HepG2 (cell line): ENCODE data around the gene MCF2L. TPM values are rescaled to one million over a fixed set of nuclear protein-coding genes. Genes with fewer than 3 reads are reported as not detected.

Source experiments
- DMTF1 ChIP-seq: sonication (generic); formaldehyde crosslinking; IDR thresholded peaks from 2 replicates; pipeline ENCODE4 v1.4.0; 2020; ENCODE audit warnings: mild to moderate bottlenecking, missing genetic modification reagents
- ETV5 ChIP-seq: IDR thresholded peaks from 2 replicates; pipeline ENCODE4 v1.6.1; 2018; ENCODE audit warnings: missing biosample characterization, missing genetic modification reagents, inconsistent platforms, borderline replicate concordance
- HOXA3 ChIP-seq: sonication (generic); formaldehyde crosslinking; IDR thresholded peaks from 2 replicates; pipeline ENCODE4 v1.5.0; 2020; ENCODE audit warnings: missing genetic modification reagents
- JUN ChIP-seq: sonication (generic); formaldehyde crosslinking; IDR thresholded peaks from 2 replicates; pipeline ENCODE4 v1.4.0; 2020; ENCODE audit warnings: mild to moderate bottlenecking, missing genetic modification reagents
- MIER2 ChIP-seq: IDR thresholded peaks from 2 replicates; pipeline ENCODE4 v1.6.1; 2016; ENCODE audit warnings: missing biosample characterization, missing genetic modification reagents
- MIER3 ChIP-seq: IDR thresholded peaks from 2 replicates; pipeline ENCODE4 v1.6.1; 2016; ENCODE audit warnings: missing compliant biosample characterization, borderline replicate concordance
- MTA3 ChIP-seq: sonication (generic); formaldehyde crosslinking; IDR thresholded peaks from 2 replicates; pipeline ENCODE4 v1.4.0; 2020; ENCODE audit warnings: missing genetic modification reagents
- NBN ChIP-seq: fragments of 450-650 bp; conservative IDR thresholded peaks from 2 replicates; pipeline ENCODE4 v1.6.1; 2017
- NFE2L2 ChIP-seq: fragments of 150-350 bp; IDR thresholded peaks from 2 replicates; pipeline ENCODE4 v1.6.1; 2014; ENCODE audit warnings: low read length
- NR1H2 ChIP-seq: sonication (generic); formaldehyde crosslinking; IDR thresholded peaks from 2 replicates; pipeline ENCODE4 v1.8.1; 2022; ENCODE audit warnings: low read depth, missing genetic modification reagents, borderline replicate concordance
- NRL ChIP-seq: sonication (generic); formaldehyde crosslinking; IDR thresholded peaks from 2 replicates; pipeline ENCODE4 v1.5.0; 2020; ENCODE audit warnings: missing genetic modification reagents, mild to moderate bottlenecking, moderate library complexity, borderline replicate concordance
- PAX8 ChIP-seq: sonication (generic); formaldehyde crosslinking; IDR thresholded peaks from 2 replicates; pipeline ENCODE4 v1.8.0; 2022; ENCODE audit warnings: mild to moderate bottlenecking, missing genetic modification reagents, borderline replicate concordance
- PCBP2 ChIP-seq: fragments of 200-400 bp; formaldehyde crosslinking; optimal IDR thresholded peaks from 2 replicates; pipeline ENCODE3; 2018; ENCODE audit warnings: low read length, low read depth; ENCODE audit not compliant: poor library complexity, severe bottlenecking
- RBFOX2 ChIP-seq: fragments of 200-400 bp; formaldehyde crosslinking; IDR thresholded peaks from 2 replicates; pipeline ENCODE4 v1.6.1; 2017; ENCODE audit warnings: low read depth, mild to moderate bottlenecking, low read length
- TEAD3 ChIP-seq: optimal IDR thresholded peaks from 2 replicates; pipeline ENCODE3; 2016; ENCODE audit warnings: borderline replicate concordance
- ZBTB7B ChIP-seq: sonication (generic); formaldehyde crosslinking; IDR thresholded peaks from 2 replicates; pipeline ENCODE4 v1.4.0; 2020; ENCODE audit warnings: missing genetic modification reagents
- ZMAT3 ChIP-seq: sonication (generic); formaldehyde crosslinking; conservative IDR thresholded peaks from 2 replicates; pipeline ENCODE4 v1.7.0; 2021; ENCODE audit warnings: missing genetic modification reagents
- ZNF225 ChIP-seq: sonication (generic); formaldehyde crosslinking; IDR thresholded peaks from 2 replicates; pipeline ENCODE4 v1.4.0; 2020; ENCODE audit warnings: mild to moderate bottlenecking, missing genetic modification reagents
- ZNF343 ChIP-seq: sonication (generic); formaldehyde crosslinking; IDR thresholded peaks from 2 replicates; pipeline ENCODE4 v1.4.0; 2020; ENCODE audit warnings: mild to moderate bottlenecking, missing genetic modification reagents
- ZNF674 ChIP-seq: sonication (generic); formaldehyde crosslinking; IDR thresholded peaks from 2 replicates; pipeline ENCODE4 v1.5.0; 2020; ENCODE audit warnings: low read depth, mild to moderate bottlenecking, missing genetic modification reagents
- ZNF75D ChIP-seq: sonication (generic); formaldehyde crosslinking; IDR thresholded peaks from 2 replicates; pipeline ENCODE4 v1.8.1; 2023; ENCODE audit warnings: missing genetic modification reagents, mild to moderate bottlenecking, borderline replicate concordance
- ZNF891 ChIP-seq: sonication (generic); formaldehyde crosslinking; IDR thresholded peaks from 2 replicates; pipeline ENCODE4 v1.5.0; 2020; ENCODE audit warnings: mild to moderate bottlenecking, missing genetic modification reagents
- polyA plus RNA-seq, 8 experiments: library from polyadenylated mRNA; depleted of rRNA in 3 of 8; stranded (reverse) in 7 of 8; unstranded in 1 of 8; fragments of >200 nt; fragmentation: Illumina TruSeq in 4 of 8; extraction: Trizol in 4 of 8; gene quantifications; 2 replicates each; pipeline versions ENCODE4 v1.2.1 to v1.2.3, GENCODE V29; 2011 to 2016; ENCODE audit warnings: low read depth in 4 of 8, missing spikeins in 1 of 8, mixed read lengths in 1 of 8; ENCODE audit not compliant: insufficient read depth in 1 of 8
- total RNA-seq, 5 experiments: library from RNA; depleted of rRNA; stranded (reverse); fragments of >200 nt; fragmentation: Illumina TruSeq; extraction: Trizol; gene quantifications; 2 replicates each; pipeline ENCODE4 v1.2.3, GENCODE V29; 2016; ENCODE audit warnings: low read depth in 1 of 5
- TF ChIP-seq, protein P1 (sequence below): sonication (generic); formaldehyde crosslinking; IDR thresholded peaks from 2 replicates; pipeline ENCODE4 v1.8.0; 2022; ENCODE audit warnings: mild to moderate bottlenecking, missing genetic modification reagents; ENCODE audit not compliant: insufficient replicate concordance
- TF ChIP-seq, protein P2 (sequence below): IDR thresholded peaks from 2 replicates; pipeline ENCODE4 v1.6.1; 2012; ENCODE audit warnings: low read depth, low read length, improper control_type of control experiment

Gene MCF2L
- total and polyA plus RNA-seq, 2 of the 13 experiments (the other 11 are each of a cell fraction or from before 2014, with no cell fraction given), result 19.4 to 28.4 TPM

- no peak for TF ChIP-seq DMTF1
- TF ChIP-seq MIER3, result peak; percentile 83; the same call in 1 of the 2 replicates
- TF ChIP-seq HOXA3 (CRISPR knock-in tag), result peak; percentile 94
- peak; percentile 83 for TF ChIP-seq JUN
- TF ChIP-seq NRL (CRISPR knock-in tag), result no peak
- TF ChIP-seq NBN, result no peak
- TF ChIP-seq ETV5 (CRISPR knock-in tag), result peak; percentile 100
- TF ChIP-seq ZNF225 (CRISPR knock-in tag), result no peak
- TF ChIP-seq TEAD3, result peak; percentile 72
- peak; percentile 85 for TF ChIP-seq MIER2 (CRISPR knock-in tag)
- TF ChIP-seq ZNF674 (CRISPR knock-in tag), result no peak
- no peak for TF ChIP-seq MTA3
- no peak for TF ChIP-seq NFE2L2
- TF ChIP-seq PCBP2, result no peak
- no peak for TF ChIP-seq NR1H2 (CRISPR knock-in tag)
- TF ChIP-seq, protein P1, sequence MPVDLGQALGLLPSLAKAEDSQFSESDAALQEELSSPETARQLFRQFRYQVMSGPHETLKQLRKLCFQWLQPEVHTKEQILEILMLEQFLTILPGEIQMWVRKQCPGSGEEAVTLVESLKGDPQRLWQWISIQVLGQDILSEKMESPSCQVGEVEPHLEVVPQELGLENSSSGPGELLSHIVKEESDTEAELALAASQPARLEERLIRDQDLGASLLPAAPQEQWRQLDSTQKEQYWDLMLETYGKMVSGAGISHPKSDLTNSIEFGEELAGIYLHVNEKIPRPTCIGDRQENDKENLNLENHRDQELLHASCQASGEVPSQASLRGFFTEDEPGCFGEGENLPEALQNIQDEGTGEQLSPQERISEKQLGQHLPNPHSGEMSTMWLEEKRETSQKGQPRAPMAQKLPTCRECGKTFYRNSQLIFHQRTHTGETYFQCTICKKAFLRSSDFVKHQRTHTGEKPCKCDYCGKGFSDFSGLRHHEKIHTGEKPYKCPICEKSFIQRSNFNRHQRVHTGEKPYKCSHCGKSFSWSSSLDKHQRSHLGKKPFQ (CRISPR knock-in tag), result peak; percentile 87
- TF ChIP-seq RBFOX2, result no peak
- TF ChIP-seq PAX8 (CRISPR knock-in tag), result no peak
- TF ChIP-seq ZMAT3, result peak; percentile 90
- TF ChIP-seq ZNF75D (CRISPR knock-in tag), result no peak
- TF ChIP-seq ZBTB7B, result peak; percentile 91
- TF ChIP-seq, protein P2, sequence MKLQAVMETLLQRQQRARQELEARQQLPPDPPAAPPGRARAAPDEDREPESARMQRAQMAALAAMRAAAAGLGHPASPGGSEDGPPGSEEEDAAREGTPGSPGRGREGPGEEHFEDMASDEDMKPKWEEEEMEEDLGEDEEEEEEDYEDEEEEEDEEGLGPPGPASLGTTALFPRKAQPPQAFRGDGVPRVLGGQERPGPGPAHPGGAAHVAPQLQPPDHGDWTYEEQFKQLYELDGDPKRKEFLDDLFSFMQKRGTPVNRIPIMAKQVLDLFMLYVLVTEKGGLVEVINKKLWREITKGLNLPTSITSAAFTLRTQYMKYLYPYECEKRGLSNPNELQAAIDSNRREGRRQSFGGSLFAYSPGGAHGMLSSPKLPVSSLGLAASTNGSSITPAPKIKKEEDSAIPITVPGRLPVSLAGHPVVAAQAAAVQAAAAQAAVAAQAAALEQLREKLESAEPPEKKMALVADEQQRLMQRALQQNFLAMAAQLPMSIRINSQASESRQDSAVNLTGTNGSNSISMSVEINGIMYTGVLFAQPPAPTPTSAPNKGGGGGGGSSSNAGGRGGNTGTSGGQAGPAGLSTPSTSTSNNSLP, result peak; percentile 96
- TF ChIP-seq ZNF343 (CRISPR knock-in tag), result 0 out of 2 replicates have a peak, but pooled peaks have one; percentile 58
- TF ChIP-seq ZNF891 (CRISPR knock-in tag), result no peak
These were observed 170.0 kb downstream of the MCF2L start (continued) for GRCh38 chr13:113138792-113139551.
